Measurements from ENCODE around the gene ELFN1.

The ELFN1 gene

DNA sequence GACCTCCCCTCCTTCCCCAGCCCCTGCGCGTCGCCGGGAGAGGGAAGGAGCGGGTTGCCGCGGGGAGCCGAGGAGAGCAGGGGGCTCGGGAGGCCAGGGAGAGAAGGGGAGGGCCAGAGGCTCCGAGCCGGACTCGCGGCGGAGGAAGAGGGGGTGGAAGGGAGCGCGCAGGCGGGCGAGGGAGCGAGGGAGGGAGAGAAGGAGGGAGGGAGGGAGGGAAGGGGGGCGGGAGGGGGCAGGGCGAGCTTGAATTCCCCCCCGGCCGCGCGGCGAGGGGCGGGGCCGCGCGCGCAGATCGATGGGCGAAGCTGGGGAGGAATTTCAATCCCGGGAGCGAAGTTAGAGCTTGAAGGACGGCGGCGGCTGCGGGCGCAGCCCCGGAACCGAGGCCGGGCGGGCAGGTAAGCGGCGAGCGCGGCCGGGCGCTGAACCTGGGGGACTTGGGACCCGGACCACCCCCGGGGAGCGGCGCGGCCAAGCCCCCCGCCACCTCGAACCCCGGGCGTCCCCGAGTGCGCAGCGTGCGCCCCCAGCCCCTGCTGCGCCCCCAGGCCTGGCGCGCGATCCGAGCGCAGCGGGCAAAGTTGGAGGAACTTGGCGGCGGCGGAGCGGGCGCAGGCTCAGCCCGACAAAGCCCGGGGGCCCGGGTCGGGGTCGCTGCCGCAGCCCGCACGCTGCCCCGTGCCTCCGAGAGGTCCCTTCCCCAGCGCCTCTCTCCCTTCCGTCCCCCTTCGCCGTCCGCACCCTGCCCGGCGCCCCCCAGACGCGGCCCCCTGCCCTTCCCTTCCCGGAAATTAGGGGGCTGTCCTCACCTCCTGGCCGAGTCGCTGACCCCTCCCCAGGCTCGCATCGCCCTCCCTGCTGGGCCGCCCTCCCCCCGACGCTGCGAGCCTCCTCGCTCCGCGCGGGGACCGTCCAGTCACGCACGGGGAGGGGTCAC, at the start of gene ELFN1:
Gene ELFN1 (plus strand): TSS at position 324 of the 940 bp plus-strand sequence. CDS start 74,320 bp downstream, outside the sequence.
- no peak for DNase-seq (ENCODE audit: low read depth)

- DNase-seq (ENCODE audit: low read depth) = no peak
Observed at GRCh38 chr7:1620835-1621234, 49.2 kb upstream of the ELFN1 start.

GRCh38 chr7:1621718-1622117, 48.4 kb upstream of the ELFN1 start:
- DNase-seq (ENCODE audit: low read depth) = no peak

GRCh38 chr7:1622441-1622840, 47.6 kb upstream of the ELFN1 start:
- DNase-seq (ENCODE audit: low read depth) = no peak

DNA sequence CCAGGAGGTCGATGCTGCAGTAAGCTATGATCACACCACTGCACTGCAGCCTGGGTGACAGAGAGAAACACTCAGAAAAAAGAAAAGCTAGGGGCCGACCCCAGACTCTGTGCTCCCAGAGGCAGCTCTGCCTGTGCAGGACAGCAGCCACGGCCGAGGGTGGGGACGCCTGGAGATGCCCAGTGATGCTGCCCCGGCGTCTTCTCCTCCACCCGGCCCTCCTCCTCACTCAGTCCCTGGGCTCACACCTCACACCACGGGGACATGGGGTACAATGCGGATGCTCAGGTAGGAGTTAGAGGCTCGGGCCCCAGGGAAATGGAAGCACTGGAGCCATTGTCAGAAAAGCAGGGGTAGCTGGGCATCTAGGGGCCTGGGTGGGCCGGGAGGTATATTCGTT, 46.3 kb upstream of the ELFN1 start:
- no peak for DNase-seq (ENCODE audit: low read depth)

- DNase-seq (ENCODE audit: low read depth) = no peak
Observed at GRCh38 chr7:1624999-1625927, 44.8 kb upstream of the ELFN1 start.

GRCh38 chr7:1626769-1627168, 43.3 kb upstream of the ELFN1 start:
- no peak for DNase-seq (ENCODE audit: low read depth)

- DNase-seq (ENCODE audit: low read depth) = no peak
Observed at GRCh38 chr7:1630700-1631336, 39.3 kb upstream of the ELFN1 start.

DNA sequence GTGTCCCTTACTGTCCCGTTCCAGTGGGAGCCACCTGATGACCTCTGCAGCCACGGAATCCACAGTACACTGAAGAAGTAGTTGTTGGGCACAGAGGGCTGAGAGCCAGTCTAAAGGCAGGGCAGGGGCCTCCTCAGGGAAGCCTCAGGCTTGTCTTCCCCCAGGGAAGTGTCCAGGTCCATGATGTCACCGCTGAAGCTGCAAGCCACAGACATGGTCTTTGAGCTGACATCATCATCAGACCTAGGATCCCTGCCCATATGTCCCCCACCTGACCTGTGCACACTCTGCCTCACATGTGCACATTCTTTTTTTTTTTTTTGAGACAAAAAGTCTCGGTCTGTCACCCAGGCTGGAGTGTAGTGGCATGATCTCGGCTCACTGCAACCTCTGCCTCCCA, 38.4 kb upstream of the ELFN1 start:
- no peak for DNase-seq (ENCODE audit: low read depth)

- no peak for DNase-seq (ENCODE audit: low read depth)
Observed at GRCh38 chr7:1632506-1632905, 37.6 kb upstream of the ELFN1 start.

DNA sequence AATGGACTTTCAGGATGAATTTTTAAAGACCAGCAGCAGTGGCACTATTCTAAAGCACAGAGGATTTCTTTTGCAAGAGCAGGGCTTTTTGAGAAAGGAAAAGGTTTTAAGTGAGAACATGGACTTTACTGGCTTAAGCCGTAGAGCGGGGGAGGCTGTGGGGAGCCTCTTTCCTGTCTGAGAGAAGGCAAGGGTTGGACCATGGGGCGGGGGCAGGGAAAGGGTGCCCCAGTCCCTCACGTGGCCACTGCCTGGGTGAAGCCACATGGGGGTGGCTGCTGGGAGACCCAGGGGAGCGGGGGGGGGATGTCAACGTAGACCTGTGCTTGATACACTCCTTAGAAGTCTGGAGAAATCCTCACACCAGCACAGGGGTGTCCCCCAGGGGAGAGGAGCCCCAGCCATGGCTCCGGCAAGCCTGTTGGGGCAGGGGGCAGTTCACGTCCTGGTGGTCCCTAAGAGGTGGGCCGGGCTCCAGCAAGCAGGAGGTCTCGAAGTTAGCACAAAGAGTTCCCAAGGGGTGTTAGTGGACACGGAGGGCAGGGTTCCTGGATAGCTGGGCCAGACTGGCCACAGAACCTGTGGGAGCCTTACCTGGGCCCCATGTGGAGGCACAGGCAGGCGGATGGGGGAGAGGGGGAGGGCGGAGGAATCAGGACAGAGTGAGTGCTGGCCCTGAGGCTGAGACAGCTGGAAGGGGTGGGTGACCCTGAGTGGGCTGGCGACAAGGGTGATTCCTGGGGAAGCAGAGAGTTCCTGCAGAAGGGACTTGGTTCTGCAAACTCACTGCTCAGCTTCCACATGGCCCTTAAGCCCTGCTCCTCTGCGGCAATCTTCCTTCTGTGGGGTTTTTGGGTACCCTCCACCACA, 36.9 kb upstream of the ELFN1 start:
- DNase-seq (ENCODE audit: low read depth) = no peak

DNA sequence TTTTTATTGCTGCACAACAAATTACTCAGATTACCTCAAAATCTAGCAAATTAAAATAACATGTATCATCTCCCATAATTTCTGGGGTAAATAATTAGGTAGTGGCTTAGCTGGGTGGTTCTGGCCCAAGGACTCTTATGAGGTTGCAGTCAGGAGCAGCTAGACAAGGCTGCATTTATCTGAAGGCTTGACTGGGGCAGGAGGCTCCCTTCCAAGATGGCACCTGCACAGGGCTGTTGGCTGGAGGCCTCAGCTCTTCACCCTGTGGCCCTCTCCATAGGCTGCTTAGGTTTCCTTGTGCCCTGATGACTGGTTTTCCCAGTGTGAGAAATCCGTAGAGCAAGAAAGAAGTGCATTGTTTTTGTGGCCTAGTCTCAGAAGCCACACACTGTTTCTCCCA, 34.7 kb upstream of the ELFN1 start:
- no peak for DNase-seq (ENCODE audit: low read depth)

GRCh38 chr7:1637155-1637554, 32.9 kb upstream of the ELFN1 start:
- DNase-seq (ENCODE audit: low read depth) = no peak

DNA sequence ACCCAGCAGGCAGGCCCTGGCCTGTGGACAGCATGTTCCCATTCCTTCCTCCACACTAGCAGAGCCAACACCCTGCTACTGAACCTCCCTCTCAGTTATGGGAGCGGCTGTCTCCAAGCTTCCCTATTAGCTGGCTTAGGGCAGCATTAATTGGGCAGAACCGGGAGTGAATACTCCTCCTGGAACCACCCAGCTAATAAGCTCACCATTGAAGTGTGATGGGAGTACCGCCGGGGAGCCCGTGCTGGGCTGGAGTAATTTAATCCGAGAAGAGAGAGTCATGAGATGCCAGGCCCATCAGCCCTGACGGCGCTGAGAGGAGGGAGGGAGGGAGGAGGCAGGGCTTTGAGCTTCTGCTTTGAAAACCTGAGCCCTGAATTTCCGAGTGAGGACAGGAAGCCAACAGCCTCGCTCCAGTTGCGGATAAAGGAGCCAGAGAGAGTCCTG, 31.8 kb upstream of the ELFN1 start:
- no peak for DNase-seq (ENCODE audit: low read depth)

GRCh38 chr7:1639071-1639470, 31.0 kb upstream of the ELFN1 start:
- DNase-seq (ENCODE audit: low read depth) = no peak

DNA sequence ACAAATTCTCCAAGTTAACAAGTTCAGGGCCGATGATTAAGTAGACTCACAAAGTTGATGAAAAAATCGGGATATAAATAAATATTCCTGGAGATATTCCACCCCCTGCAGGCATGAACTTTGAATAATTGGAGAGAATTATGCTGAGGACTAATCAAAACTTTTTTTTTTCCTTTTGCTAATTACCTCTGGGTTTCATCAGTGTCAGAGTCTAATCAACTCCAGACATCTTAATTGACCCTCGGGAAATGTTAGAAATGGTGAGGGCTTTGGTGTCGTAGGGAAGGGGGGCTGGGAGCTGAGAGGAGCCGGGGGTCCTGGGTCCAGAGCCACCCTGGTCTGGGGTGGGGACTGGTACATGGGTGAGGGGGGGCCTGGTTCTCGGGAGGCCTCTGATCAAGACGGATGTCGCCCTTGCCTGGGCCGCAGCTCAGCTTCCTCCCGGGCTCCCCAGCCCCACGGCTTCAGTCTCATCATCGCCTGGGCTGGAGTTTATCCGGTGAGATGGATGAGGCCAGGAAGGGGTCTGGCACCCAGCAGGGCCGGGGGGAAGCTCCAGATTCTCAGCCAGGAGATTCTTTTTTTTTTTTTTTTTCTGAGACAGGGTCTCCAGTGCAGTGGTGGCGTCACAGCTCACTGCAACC, 30.4 kb upstream of the ELFN1 start:
- DNase-seq (ENCODE audit: low read depth) = no peak

DNA sequence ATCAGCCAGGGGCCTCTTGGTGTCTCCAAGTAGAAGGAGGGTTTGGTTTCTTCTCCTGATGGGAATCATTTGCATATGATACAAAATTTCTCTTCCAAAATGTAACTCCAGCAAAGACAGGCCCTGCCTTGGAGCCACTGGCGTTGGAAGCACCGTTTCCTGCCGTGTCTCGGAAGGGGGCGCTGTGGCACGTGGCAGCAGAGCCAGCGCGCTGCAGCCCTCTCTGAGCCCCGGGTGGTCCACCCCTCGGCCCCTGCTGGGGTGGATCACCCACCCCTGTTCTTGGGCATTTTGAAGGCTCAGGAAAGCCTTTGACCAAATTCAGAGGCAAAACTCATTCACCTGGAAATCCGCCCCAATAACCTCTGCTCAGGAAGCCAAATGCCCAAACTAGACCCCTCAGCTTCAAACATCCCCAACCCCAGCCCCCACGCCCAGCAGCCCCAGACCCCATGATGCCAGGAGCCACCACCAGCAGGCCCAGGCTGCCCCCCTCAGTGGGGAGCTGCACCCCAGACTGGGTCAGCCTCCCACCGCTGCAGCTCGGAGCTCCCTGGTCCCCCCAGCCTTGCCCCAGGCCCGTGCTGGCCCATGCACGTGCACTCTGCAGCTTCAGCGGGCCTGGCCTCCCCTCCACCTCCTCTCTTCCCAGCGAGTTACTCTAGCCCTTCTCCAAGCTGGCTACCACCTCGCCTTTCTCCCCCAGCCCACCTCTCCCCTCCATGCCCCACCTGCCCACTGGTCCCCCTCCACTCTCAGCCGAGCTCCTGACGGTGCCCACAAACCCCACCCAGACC, 29.5 kb upstream of the ELFN1 start:
- DNase-seq (ENCODE audit: low read depth) = no peak

- no peak for DNase-seq (ENCODE audit: low read depth)
Observed at GRCh38 chr7:1641173-1641572, 28.9 kb upstream of the ELFN1 start.

- DNase-seq (ENCODE audit: low read depth) = no peak
Observed at GRCh38 chr7:1641661-1642260, 28.3 kb upstream of the ELFN1 start.
